Endodermal cell (in vitro differentiated cells): ENCODE results near the gene ENG. TPM values are rescaled to one million over a fixed set of nuclear protein-coding genes. Genes with fewer than 3 reads are reported as not detected.
A peak's percentile ranks its signal among the peaks of the same experiment; 100 is the strongest.

ENCODE experiments used
- DNase-seq: peaks from one replicate; pipeline ENCODE4 v3.0.0-alpha.2; 2017
- H3K27ac ChIP-seq: 2 replicates; pipeline ENCODE4 v1.5.1; 2013; ENCODE audit warnings: mild to moderate bottlenecking, low read depth, low read length, moderate library complexity
- H3K27me3 ChIP-seq: 2 replicates; pipeline ENCODE4 v1.6.1; 2013; ENCODE audit warnings: mild to moderate bottlenecking, low read length, moderate library complexity; ENCODE audit not compliant: insufficient read depth, control insufficient read depth, poor library complexity, severe bottlenecking
- H3K36me3 ChIP-seq: 2 replicates; pipeline ENCODE4 v1.7.0; 2013; ENCODE audit warnings: mild to moderate bottlenecking, low read length, moderate library complexity; ENCODE audit not compliant: control insufficient read depth, insufficient read depth
- H3K4me1 ChIP-seq: one replicate; pipeline ENCODE4 v1.7.0; 2013; ENCODE audit warnings: low read length; ENCODE audit not compliant: control insufficient read depth, insufficient read depth
- H3K4me3 ChIP-seq: 2 replicates; pipeline ENCODE4 v1.5.1; 2013; ENCODE audit warnings: mild to moderate bottlenecking, low read length, moderate library complexity
- H3K9ac ChIP-seq: 2 replicates; pipeline ENCODE4 v1.6.1; 2013; ENCODE audit warnings: mild to moderate bottlenecking, low read length, moderate library complexity; ENCODE audit not compliant: poor library complexity, severe bottlenecking; ENCODE audit errors: extremely low read depth
- H3K9me3 ChIP-seq: 2 replicates; pipeline ENCODE4 v1.6.1; 2013; ENCODE audit warnings: mild to moderate bottlenecking, low read length, moderate library complexity; ENCODE audit not compliant: control insufficient read depth
- H3K27ac Mint-ChIP-seq: 2 replicates; pipeline ENCODE4 v1.8.0; 2020; ENCODE audit warnings: mixed read lengths
- H3K27me3 Mint-ChIP-seq: 2 replicates; pipeline ENCODE4 v1.8.0; 2021; ENCODE audit warnings: mild to moderate bottlenecking, mixed read lengths; ENCODE audit not compliant: insufficient read depth
- H3K36me3 Mint-ChIP-seq: 2 replicates; pipeline ENCODE4 v1.8.0; 2020; ENCODE audit warnings: low read depth, mixed read lengths
- H3K4me1 Mint-ChIP-seq: 2 replicates; pipeline ENCODE4 v1.8.0; 2020; ENCODE audit warnings: mixed read lengths
- H3K4me3 Mint-ChIP-seq: 2 replicates; pipeline ENCODE4 v1.8.0; 2020; ENCODE audit warnings: mild to moderate bottlenecking, moderate library complexity, mixed read lengths
- H3K9me3 Mint-ChIP-seq: 2 replicates; pipeline ENCODE4 v1.8.0; 2020; ENCODE audit warnings: mild to moderate bottlenecking, mixed read lengths
- CTCF ChIP-seq: fragments of 200-600 bp; sonication (generic); conservative IDR thresholded peaks from 2 replicates; pipeline ENCODE4 v1.5.0; 2021; ENCODE audit warnings: antibody characterized with exemption, mild to moderate bottlenecking
- WGBS, 2 experiments: methylation state at CpG; one replicate each; pipeline versions ENCODE4 v1.1.5 to v1.1.7; 2013; ENCODE audit warnings: missing lambda C conversion rate in 2 of 2, mixed read lengths in 1 of 2; ENCODE audit not compliant: insufficient coverage in 1 of 2, insufficient read length in 1 of 2; 5-methylcytosine and 5-hydroxymethylcytosine counted together
- total RNA-seq, 2 donors: library from RNA; stranded (reverse); fragmentation: NEBNext Ultra II Directional in 1 of 2; extraction: Animal tissue kit (Norgen Biotek cat#: 25700) in 1 of 2; gene quantifications; 2 replicates in 1 of 2; 3 replicates in 1 of 2; pipeline ENCODE4 v1.2.1, GENCODE V29; 2021

The ENG gene
- total RNA-seq, 2 donors from 2014 or later, result 2.2 to 2.4 TPM

DNA sequence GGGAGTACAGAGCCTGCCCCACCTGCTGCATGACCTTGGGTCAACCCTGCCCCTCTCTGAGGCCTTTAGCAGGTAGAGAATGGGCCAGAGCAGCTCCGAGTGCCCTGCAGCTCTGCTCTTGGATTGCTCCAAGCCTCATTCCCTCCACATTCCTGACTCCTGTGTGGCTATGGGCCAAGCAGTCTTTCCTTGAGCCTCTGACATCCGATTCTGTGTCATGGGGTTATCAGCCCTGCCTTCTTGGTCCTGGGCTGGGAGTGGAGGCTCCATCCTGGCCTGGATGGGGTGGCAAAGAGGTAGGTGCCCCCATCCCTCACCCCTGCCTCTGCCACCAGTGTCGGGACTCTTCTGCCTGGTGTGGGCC, 38.1 kb downstream of the ENG start:
- H3K4me3 ChIP-seq, result no peak overlapping the region
- DNase-seq, result no peak
- H3K36me3 Mint-ChIP-seq, result peaks cover 26% of the 10 kb centered on the region

DNA sequence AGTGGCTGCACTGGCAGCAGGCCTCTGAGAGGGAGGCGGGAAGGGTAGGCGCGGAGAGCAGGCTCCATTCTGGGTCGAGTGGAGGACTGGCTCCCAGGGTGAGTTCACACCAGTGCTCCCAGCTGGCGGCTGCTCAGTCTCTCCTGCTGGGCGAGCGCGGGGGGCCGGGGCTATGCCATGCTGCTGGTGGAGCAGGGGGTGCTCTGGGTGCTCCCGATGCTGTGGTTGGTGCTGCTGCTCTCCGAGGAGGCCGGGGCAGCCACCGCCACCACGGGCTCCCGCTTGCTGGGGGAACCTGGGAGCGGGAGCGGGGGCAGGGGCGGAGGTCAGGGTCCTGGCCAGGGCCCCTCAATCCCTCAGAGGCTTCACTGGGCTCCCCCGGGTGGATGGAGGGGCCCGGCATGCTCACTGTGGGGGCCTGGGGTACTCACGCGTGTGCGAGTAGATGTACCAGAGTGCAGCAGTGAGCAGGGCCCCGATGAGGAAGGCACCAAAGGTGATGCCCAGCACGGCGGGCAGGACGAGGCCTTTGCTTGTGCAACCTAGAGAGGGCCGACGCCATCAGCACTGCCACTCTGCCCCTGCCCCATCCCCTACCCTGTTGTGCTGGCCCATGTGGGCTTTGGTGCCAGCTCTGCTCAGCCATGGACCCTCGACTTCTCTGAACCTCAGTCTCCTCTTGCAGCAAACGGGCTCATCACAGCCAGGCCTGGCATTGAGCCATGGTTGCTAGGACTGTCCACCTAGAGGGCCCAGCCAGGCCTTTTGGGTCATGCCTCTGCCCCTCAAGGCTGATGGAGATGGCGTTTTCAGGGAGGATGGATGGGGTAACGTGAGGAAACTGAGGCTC, 38.7 kb downstream of the ENG start:
- TF ChIP-seq CTCF, result no peak
- no peaks in the 10 kb centered on the region for H3K4me1 ChIP-seq
- no peaks in the 10 kb centered on the region for H3K4me1 Mint-ChIP-seq
- no peaks in the 10 kb centered on the region for H3K27me3 Mint-ChIP-seq
- peaks cover 26% of the 10 kb centered on the region for H3K36me3 Mint-ChIP-seq
- no peaks in the 10 kb centered on the region for H3K9me3 ChIP-seq
- 95% methylated on average over 17 to 33 of the region's 33 CpGs for WGBS, 2 experiments
- no peak overlapping the region for H3K4me3 ChIP-seq
- DNase-seq, result peak; percentile 37
- no peak overlapping the region for H3K27ac ChIP-seq
- peak overlapping the region; percentile 61 for H3K27ac Mint-ChIP-seq
- H3K4me3 Mint-ChIP-seq, result no peak overlapping the region
- no peaks in the 10 kb centered on the region for H3K9me3 Mint-ChIP-seq
- peaks cover 19% of the 10 kb centered on the region for H3K36me3 ChIP-seq
- no peaks in the 10 kb centered on the region for H3K27me3 ChIP-seq
- no peak overlapping the region for H3K9ac ChIP-seq

More for the DNA sequence above, 38.1 kb downstream of the ENG start:
- H3K4me1 ChIP-seq, result no peaks in the 10 kb centered on the region
- H3K27ac Mint-ChIP-seq, result no peak overlapping the region
- H3K9ac ChIP-seq, result no peak overlapping the region
- 93 to 100% methylated on average over 1 to 3 of the region's 3 CpGs for WGBS, 2 experiments
- H3K9me3 ChIP-seq, result no peaks in the 10 kb centered on the region
- no peak overlapping the region for H3K4me3 Mint-ChIP-seq
- H3K9me3 Mint-ChIP-seq, result no peaks in the 10 kb centered on the region
- H3K27me3 Mint-ChIP-seq, result no peaks in the 10 kb centered on the region
- peaks cover 19% of the 10 kb centered on the region for H3K36me3 ChIP-seq
- TF ChIP-seq CTCF, result no peak
- H3K27ac ChIP-seq, result no peak overlapping the region
- no peaks in the 10 kb centered on the region for H3K4me1 Mint-ChIP-seq
- no peaks in the 10 kb centered on the region for H3K27me3 ChIP-seq

GRCh38 chr9:127814619-127815511, 39.6 kb downstream of the ENG start:
- Mint-ChIP-seq H3K4me1 (no peaks in the 10 kb centered on the region), H3K9me3 (no peaks in the 10 kb centered on the region), H3K36me3 (peaks cover 28% of the 10 kb centered on the region), H3K27ac (peak overlapping the region; percentile 61), H3K4me3 (no peak overlapping the region), H3K27me3 (no peaks in the 10 kb centered on the region)
- Histone ChIP-seq H3K4me1 (peaks cover 3% of the 10 kb centered on the region), H3K9me3 (no peaks in the 10 kb centered on the region), H3K36me3 (peaks cover 26% of the 10 kb centered on the region), H3K9ac (no peak overlapping the region), H3K27ac (no peak overlapping the region), H3K4me3 (no peak overlapping the region), H3K27me3 (no peaks in the 10 kb centered on the region)
- no peak for TF ChIP-seq CTCF
- peak; percentile 46 for DNase-seq
- 94 to 97% methylated on average over 5 to 11 of the region's 11 CpGs for WGBS, 2 experiments
